HG03039 (cell line): ENCODE results near the gene ATXN7L1.

Experiments used
- ATAC-seq: cut with Tn5 transposase; IDR thresholded peaks from one replicate; pipeline ENCODE4 v1.9.1; 2021; ENCODE audit warnings: mild to moderate bottlenecking, moderate library complexity; ENCODE audit not compliant: unreplicated experiment

ATXN7L1 gene

DNA sequence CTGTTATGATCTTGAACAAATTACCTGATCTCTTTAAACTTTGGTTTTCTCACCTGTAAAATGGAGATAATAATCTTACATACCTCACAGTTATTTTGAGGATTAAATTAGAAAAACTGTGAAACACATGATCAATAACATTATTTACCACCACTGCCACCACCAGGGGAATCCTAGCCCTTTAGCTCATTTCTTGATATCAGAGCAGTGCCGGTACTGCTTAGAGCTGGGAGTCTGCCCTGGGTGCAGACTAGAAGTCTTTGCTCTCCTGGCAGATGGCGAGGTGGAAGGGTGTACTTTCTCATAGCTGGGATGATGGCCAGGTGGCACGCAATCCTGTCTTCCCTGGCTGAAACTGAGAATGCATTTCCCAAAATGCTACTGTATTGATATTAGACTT is 282.4 kb downstream of the ATXN7L1 start:
- ATAC-seq: no peak

DNA sequence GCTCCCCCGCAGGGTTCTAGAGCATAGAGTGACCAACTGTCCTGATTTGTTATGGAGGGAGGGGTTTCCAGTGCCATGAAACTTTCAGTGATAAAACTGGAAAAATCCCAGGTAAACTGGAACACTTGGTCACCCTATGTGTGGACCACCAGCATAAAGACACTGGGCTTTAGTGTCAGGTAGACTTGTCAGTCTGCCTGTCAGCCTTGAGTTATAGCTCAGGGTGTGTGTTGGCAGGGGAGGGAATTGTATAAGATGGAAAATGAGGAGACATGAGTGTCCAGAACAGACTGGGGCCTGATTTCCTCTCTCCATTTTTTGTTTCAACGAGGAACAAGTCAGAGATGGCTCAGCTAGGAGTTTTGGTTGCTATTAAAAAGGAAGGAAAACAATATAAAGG is 284.9 kb downstream of the ATXN7L1 start:
- ATAC-seq: no peak

DNA sequence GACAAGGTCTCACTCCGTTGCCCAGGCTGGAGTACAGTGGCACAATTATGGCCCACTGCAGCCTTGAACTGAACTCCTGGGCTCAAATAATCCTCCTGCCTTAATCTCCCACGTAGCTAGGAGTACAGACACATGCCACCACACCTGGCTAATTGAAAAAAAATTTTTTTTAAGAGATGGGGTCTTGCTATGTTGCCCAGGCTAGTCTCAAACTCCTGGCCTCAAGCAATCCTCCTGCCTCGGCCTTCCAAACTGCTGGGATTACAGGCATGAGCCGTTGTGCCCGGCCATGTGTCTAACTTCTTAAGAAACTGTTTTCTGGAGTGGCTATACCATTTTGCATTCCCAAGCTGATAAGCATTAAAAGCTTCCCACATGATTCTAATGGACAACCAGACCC is 285.6 kb downstream of the ATXN7L1 start:
- no peak for ATAC-seq

DNA sequence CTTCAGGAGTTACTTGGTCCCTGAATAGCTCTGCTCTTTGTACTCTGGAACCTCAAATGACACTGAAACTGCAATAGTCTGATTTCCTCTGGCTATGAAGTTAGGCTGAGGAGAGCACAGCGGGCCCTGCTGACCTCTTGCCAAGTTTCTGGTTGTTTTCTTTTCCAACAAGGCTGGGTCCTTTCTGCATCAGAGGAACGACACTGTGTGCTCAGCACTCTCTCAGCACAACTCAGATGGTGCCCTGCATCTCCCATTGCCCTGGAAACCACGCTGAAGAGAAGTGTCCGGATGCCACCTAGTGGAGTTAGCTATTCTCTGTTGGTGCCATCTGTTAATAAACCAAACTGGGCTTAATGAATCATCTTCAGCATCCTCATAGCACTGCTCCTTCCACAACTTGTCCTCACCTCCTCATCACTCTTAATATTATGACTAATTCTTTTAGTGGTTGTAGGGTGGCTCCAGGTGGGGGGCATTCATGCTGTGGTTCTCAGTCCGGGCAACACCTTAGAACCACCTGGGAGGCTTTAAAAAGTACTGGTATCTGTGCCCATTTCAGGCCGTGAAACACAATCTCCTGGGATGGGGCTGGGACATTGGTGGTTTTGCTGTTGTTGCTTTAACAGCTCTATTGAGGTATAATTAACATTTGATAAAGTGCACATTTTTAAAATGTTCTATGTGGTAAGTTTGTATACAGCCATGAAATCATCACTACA is 286.9 kb downstream of the ATXN7L1 start:
- ATAC-seq: peak; percentile 78

DNA sequence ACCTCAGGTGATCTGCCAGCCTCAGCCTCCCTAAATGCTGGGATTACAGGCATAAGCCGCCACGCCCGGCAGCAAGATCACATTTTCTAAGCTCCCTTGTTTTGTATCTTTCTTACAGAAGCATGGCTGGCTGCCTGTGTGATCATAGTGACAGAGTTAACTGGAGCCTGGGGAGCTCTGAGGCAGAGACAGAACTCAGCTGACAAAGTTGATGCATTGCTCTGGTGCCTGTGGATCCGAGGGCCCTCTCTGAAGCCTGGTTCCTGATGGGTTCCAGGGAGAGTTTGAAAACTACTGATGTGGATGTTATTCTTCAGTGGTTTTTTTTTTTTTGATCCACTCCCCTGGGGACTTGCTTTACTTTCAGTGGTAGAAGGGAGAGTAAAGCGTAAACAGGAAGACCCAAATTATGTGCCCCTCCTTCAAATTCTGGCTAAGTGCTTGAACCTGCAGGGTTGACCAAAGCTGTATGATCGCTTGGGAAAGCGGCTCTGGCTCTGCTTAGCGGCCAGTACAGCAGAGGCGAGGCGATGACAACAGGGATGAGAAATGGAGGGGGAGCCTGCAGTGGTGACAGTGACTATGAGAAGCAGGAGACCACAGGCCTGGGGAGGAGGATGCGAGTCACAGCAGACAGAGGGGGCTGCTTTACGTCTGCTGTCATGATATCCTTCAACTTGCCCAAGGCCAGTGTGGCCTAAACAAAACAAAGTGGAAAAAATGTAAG is 288.3 kb downstream of the ATXN7L1 start:
- ATAC-seq: no peak

DNA sequence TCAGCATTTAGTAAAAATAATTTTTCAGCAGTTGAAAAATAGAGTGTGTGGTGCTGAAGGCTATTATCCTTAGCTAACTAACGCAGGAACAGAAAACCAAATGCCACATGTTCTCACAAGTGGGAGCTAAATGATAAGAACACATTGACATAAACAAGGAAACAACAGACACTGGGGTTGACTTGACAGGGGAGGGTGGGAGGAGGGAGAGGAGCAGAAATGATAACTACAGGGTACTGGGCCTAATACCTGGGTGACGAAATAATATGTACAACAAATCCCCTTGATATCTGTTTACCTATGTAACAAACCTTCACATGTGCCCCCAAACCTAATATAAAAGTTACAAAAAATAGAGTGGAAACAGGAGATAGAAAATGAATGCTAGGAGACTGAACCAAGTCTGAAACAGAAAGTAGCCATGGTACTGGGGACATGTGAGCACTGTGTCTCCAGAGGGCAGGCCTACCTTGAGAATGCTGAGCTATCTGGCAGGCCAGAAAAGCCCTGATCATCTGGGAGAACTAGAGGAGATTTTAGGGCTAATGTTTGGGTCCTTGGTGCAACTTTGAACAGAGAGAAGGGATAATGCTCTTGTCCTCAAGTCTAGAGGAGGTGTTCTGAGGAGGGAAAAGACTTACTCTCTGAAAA is 290.4 kb downstream of the ATXN7L1 start:
- no peak for ATAC-seq

GRCh38 chr7:105584165-105584564 is 292.2 kb downstream of the ATXN7L1 start:
- ATAC-seq: no peak

- ATAC-seq: no peak
These were observed 293.3 kb downstream of the ATXN7L1 start for GRCh38 chr7:105583061-105583460.

DNA sequence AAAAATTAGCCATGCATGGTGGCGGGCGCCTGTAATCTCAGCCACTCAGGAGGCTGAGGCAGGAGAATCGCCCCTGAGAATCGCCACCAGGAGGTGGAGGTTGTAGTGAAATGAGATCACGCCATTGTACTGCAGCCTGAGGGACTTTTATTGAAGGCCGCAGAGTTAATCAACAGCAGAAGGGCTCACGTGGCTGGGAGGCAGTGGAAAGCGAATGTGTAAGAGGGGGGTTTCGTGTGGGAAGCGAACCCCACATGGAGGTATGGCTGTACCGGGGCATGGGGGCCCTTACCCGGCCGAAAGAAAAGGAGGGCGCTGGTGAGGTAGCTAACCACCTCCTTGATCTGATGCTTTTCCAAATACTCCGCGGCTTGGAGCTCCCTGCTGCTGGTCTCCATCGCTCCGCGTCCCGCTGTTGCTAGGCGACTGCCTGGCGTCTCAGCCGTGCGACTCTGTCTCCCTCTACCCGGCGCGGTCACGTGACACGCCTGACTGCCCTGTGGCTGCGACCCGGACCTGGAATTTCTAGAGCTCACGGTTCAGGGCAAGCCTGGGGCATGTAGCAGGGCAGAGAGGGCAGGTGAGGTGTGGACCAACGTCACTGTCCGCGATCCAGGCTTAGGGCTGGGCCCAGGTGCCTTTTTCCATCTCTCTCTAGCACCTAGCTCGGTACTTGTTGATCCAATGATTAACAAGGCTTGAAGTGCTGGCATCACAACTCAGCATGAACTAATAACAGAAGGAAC is 295.2 kb downstream of the ATXN7L1 start, which contains the start of gene EFCAB10:
EFCAB10 (minus strand) TSS at position 428 of the 746 bp plus-strand sequence; CDS start at position 398, 30 bp downstream.
- ATAC-seq: peak; percentile 63

- no peak for ATAC-seq
These were observed 296.2 kb downstream of the ATXN7L1 start for GRCh38 chr7:105580022-105580740.

- ATAC-seq: no peak
These were observed 297.9 kb downstream of the ATXN7L1 start for GRCh38 chr7:105578496-105578895.

- ATAC-seq: no peak
These were observed 299.1 kb downstream of the ATXN7L1 start for GRCh38 chr7:105577251-105577650.

DNA sequence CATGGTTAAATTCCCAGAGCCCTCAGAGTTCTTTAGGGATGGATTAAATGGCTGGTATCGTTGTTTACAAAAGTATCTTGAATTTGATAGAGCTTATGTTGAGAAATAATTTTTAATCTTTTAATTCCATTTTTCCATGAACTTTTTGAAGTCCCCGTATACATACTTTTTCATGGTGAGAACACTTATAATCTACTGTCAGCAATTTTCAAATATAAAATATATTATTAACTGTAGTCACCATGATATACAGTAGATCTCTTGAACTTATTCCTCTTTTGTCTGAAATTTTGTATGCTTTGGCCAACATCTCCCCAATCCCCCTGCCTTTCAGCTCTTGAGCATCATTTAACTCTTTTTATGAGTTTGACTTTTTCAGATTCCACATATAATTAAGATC is 304.5 kb downstream of the ATXN7L1 start:
- no peak for ATAC-seq

- no peak for ATAC-seq
These were observed 308.6 kb downstream of the ATXN7L1 start for GRCh38 chr7:105567821-105568220.

GRCh38 chr7:105567024-105567423 is 309.4 kb downstream of the ATXN7L1 start:
- ATAC-seq: no peak

GRCh38 chr7:105565190-105565589 is 311.2 kb downstream of the ATXN7L1 start:
- no peak for ATAC-seq

GRCh38 chr7:105559926-105560325 is 316.5 kb downstream of the ATXN7L1 start:
- no peak for ATAC-seq
